Gastroesophageal sphincter (tissue), 4 donors: ENCODE results near the gene GNB1. TPM values are rescaled to one million over a fixed set of nuclear protein-coding genes. Genes with fewer than 3 reads are reported as not detected.

ENCODE experiments used
- ATAC-seq: fragments of 150-250 bp; one replicate; pipeline ENCODE4 v1.9.1; 2016; ENCODE audit warnings: mild to moderate bottlenecking, moderate library complexity
- H3K27ac ChIP-seq, 4 donors: fragments of 200-600 bp; sonication (generic) in 3 of 4; 1 replicate in 3 of 4; 2 replicates in 1 of 4; pipeline ENCODE4 v1.5.1; 2016 to 2019
- H3K27me3 ChIP-seq: fragments of 200-600 bp; sonication (generic); one replicate; pipeline ENCODE4 v1.5.1; 2019
- H3K36me3 ChIP-seq, 2 donors: fragments of 200-600 bp; sonication (generic); one replicate each; pipeline ENCODE4 v1.5.1; 2019; ENCODE audit warnings: control low read depth in 1 of 2
- H3K4me1 ChIP-seq, 3 donors: fragments of 200-600 bp; sonication (generic); 1 replicate in 2 of 3; 2 replicates in 1 of 3; pipeline ENCODE4 v1.5.1; 2016 to 2019; ENCODE audit warnings: control low read depth in 2 of 3
- H3K4me3 ChIP-seq, 2 donors: fragments of 200-600 bp; sonication (generic); one replicate each; pipeline ENCODE4 v1.5.1; 2019; ENCODE audit warnings: mild to moderate bottlenecking in 1 of 2, moderate library complexity in 1 of 2
- H3K9me3 ChIP-seq, 3 donors: fragments of 200-600 bp; sonication (generic); one replicate each; pipeline ENCODE4 v1.5.1; 2017 to 2019; ENCODE audit warnings: control low read depth in 2 of 3
- EP300 ChIP-seq: sonication (generic); formaldehyde crosslinking; IDR thresholded peaks from one replicate; pipeline ENCODE4 v1.6.1; 2017; ENCODE audit warnings: antibody characterized with exemption, mild to moderate bottlenecking
- POLR2A ChIP-seq, 2 donors: fragments of 450-650 bp; IDR thresholded peaks; one replicate each; pipeline ENCODE4 v1.6.1; 2017; ENCODE audit warnings: antibody characterized with exemption in 2 of 2, mild to moderate bottlenecking in 2 of 2, moderate library complexity in 1 of 2
- POLR2AphosphoS5 ChIP-seq: sonication (generic); formaldehyde crosslinking; IDR thresholded peaks from one replicate; pipeline ENCODE4 v1.6.1; 2017; ENCODE audit warnings: antibody characterized with exemption
- WGBS, 2 donors: methylation state at CpG; one replicate each; pipeline ENCODE4 v1.1.5; 2018; ENCODE audit warnings: low coverage in 1 of 2; 5-methylcytosine and 5-hydroxymethylcytosine counted together
- total RNA-seq, 4 donors: library from RNA; depleted of rRNA; stranded (reverse); fragments of >200 nt; gene quantifications; one replicate each; pipeline ENCODE4 v1.1.0, GENCODE V29; 2016
- TF ChIP-seq, protein P1 (sequence below), 4 experiments: fragments of 200-600 bp in 2 of 4; fragments of 450-650 bp in 2 of 4; sonication (generic) in 1 of 4; IDR thresholded peaks; one replicate each; pipeline ENCODE4 v1.5.1; 2017 to 2019; ENCODE audit warnings: antibody characterized with exemption in 4 of 4, mild to moderate bottlenecking in 2 of 4, moderate library complexity in 2 of 4

The GNB1 gene
- total RNA-seq, 4 donors from 2014 or later, result 129 to 175 (median 136) TPM

DNA sequence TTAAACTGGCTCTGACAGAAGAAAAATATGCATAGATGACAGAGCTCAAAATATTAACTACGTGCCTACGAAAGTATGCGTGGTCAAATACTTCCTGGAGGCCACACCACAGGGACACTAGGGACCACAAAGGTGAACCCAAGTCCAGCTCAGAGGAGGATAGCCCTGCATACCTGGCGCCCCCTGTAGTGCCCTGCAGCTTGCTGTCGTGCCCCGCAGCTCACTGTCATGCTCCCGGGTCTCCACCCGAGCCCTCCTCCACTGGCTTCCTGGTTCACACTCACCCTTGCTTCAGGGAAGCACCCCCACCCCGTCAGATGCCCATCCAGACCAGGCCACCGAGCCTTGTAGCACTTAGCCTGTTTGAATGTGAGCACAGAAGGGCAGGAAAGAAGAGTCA is 95.9 kb downstream of the GNB1 start:
- no peak overlapping the region for H3K4me3 ChIP-seq
- TF ChIP-seq POLR2A (IDR thresholded peaks at IDR 0.05) (no peak), POLR2AphosphoS5 (no peak), EP300 (no peak)
- TF ChIP-seq, protein P1, sequence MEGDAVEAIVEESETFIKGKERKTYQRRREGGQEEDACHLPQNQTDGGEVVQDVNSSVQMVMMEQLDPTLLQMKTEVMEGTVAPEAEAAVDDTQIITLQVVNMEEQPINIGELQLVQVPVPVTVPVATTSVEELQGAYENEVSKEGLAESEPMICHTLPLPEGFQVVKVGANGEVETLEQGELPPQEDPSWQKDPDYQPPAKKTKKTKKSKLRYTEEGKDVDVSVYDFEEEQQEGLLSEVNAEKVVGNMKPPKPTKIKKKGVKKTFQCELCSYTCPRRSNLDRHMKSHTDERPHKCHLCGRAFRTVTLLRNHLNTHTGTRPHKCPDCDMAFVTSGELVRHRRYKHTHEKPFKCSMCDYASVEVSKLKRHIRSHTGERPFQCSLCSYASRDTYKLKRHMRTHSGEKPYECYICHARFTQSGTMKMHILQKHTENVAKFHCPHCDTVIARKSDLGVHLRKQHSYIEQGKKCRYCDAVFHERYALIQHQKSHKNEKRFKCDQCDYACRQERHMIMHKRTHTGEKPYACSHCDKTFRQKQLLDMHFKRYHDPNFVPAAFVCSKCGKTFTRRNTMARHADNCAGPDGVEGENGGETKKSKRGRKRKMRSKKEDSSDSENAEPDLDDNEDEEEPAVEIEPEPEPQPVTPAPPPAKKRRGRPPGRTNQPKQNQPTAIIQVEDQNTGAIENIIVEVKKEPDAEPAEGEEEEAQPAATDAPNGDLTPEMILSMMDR (IDR thresholded peaks at IDR 0.05), result no peak
- no peak for ATAC-seq
- 89 to 100% methylated on average over 2 to 8 of the region's 10 CpGs for WGBS, 2 donors
- no peaks in the 10 kb centered on the region for H3K27me3 ChIP-seq
- H3K36me3 ChIP-seq, result peaks cover 0 to 98% of the 10 kb centered on the region in 2 donors
- no peaks in the 10 kb centered on the region for H3K9me3 ChIP-seq
- no peaks in the 10 kb centered on the region for H3K4me1 ChIP-seq
- H3K27ac ChIP-seq, result no peak overlapping the region

DNA sequence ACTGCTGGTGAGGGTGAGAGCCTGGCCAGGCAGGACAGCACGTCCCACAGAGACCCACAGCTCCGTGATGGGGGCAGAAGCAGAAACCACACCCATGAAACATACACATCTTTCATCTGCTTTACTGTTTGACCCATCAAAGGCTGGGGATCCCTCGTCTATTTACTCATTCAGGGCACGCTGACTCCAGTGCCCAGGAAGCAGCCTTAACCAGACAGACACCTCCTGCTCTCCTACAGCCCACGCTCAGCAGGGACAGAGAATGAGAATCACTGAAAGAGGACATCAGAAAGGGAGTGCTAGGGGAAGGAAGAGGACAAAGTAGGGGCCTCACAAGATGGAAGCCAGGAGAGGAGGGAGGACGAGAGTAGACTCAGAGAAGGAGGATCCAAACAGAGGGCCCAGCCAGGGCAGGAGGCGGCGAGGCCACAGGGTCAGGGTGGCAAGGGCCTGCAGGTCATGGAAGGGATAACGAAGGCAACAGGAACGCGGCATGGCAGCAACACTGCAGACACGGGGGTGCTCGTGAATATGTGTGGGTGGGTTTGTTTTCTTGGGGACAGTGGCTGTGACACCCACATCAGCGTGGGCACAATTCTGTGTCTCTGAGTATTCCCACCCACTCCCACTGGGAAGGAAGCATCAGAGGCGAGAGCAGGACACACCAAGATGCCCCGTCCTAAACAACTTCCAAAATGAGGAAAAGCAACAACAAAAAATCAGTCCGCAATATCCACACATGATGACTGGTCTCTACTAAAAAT is 97.2 kb downstream of the GNB1 start:
- Histone ChIP-seq H3K4me1 (peaks cover 0 to 5% (median 0%) of the 10 kb centered on the region in 3 donors), H3K27ac (no peak overlapping the region), H3K9me3 (no peaks in the 10 kb centered on the region), H3K36me3 (peaks cover 0 to 100% of the 10 kb centered on the region in 2 donors), H3K4me3 (no peak overlapping the region), H3K27me3 (no peaks in the 10 kb centered on the region)
- WGBS, 2 donors, result 86 to 92% methylated on average over 5 to 9 of the region's 17 CpGs
- TF ChIP-seq EP300 (no peak), POLR2AphosphoS5 (no peak), POLR2A (IDR thresholded peaks at IDR 0.05) (no peak)
- TF ChIP-seq, protein P1 (IDR thresholded peaks at IDR 0.05), result no peak
- no peak for ATAC-seq

DNA sequence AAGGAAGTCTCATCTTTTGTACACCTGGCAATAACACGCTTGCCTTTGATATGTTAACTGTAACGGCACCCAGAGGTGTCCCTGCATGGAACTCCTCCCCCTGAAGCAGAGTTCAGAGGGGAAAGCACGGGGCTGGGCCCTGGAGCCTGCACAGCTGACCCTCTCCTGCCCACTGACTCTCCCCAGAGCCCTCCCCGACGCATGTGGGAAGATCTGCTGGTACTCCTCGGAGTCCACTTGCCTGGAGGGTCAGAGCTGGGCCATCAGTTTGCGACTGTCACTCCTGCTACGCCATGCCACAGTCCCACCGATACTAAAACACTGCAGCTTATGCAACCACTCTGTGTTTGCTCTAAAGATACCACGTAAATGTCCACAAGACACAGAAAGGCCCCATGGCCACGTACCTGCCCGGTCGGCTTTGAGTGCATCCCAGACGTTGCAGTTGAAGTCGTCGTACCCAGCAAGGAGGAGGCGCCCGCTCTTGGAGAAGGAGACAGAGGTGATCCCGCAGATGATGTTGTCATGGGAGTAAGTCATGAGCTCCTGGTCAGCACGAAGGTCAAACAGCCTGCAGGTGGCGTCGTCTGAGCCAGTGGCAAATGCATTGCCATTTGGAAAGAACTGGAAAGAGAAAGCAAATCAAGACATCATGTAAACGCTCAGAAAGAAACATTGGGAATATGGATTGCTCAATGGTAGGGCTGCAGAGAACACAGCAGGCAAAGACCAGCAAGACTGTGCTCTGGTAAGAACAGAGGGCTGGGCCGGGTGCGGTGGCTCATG is 102.0 kb downstream of the GNB1 start:
- WGBS, 2 donors, result 73 to 76% methylated on average over 12 to 17 of the region's 25 CpGs
- H3K36me3 ChIP-seq, result peaks cover 0 to 95% of the 10 kb centered on the region in 2 donors
- H3K27me3 ChIP-seq, result no peaks in the 10 kb centered on the region
- no peak for TF ChIP-seq POLR2AphosphoS5
- TF ChIP-seq POLR2A (IDR thresholded peaks at IDR 0.05), result no peak
- TF ChIP-seq, protein P1 (IDR thresholded peaks at IDR 0.05), result peak in 2 of 4 experiments; percentile 8 to 23
- no peak for TF ChIP-seq EP300
- peaks cover 0 to 14% (median 3%) of the 10 kb centered on the region in 3 donors for H3K4me1 ChIP-seq
- no peaks in the 10 kb centered on the region for H3K9me3 ChIP-seq
- no peak overlapping the region for H3K4me3 ChIP-seq
- no peak for ATAC-seq
- no peak overlapping the region for H3K27ac ChIP-seq

DNA sequence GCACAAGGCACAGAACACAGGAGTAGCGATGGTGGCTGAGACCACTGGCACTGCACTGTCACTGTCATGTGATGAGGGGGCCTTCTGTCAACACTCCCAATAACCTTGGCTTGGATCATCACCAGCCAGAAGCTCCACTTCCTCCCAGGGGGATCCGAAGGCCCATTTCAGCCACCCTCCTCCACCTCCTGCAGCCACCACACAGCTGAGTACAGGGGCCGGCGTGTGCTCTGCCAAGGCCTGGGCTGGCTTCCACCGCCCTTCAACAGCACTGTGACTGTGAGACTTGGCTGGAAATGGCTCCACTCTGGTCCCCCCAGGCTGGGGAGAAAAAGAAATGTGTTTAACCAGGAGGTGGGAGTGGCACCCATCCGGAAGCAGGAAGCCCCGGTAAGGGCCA is 102.8 kb downstream of the GNB1 start:
- Histone ChIP-seq H3K9me3 (no peaks in the 10 kb centered on the region), H3K4me3 (no peak overlapping the region), H3K27ac (no peak overlapping the region), H3K36me3 (peaks cover 0 to 88% of the 10 kb centered on the region in 2 donors), H3K27me3 (no peaks in the 10 kb centered on the region), H3K4me1 (peaks cover 0 to 21% (median 6%) of the 10 kb centered on the region in 3 donors)
- 61% methylated on average over 2 of the region's 7 CpGs; no CpG with 5 or more reads in 1 of the 2 donors for WGBS, 2 donors
- peak; percentile 46 for ATAC-seq
- TF ChIP-seq POLR2AphosphoS5 (no peak), POLR2A (IDR thresholded peaks at IDR 0.05) (no peak), EP300 (no peak)
- TF ChIP-seq, protein P1 (IDR thresholded peaks at IDR 0.05), result no peak
